Karpas-422 (cell line): ENCODE results near the gene APP. TPM values are rescaled to one million over a fixed set of nuclear protein-coding genes. Genes with fewer than 3 reads are reported as not detected.
A peak's percentile ranks its signal among the peaks of the same experiment; 100 is the strongest.

Experiments used
- DNase-seq: peaks from one replicate; pipeline ENCODE4 v3.0.0-alpha.2; 2015
- H2AFZ ChIP-seq: fragments of 200-600 bp; sonication (generic); 2 replicates; pipeline ENCODE4 v1.6.1; 2014; ENCODE audit warnings: antibody characterized with exemption, low read length, mixed read lengths
- H3K27ac ChIP-seq: fragments of 200-600 bp; sonication (generic); 2 replicates; pipeline ENCODE4 v1.5.1; 2014; ENCODE audit warnings: mild to moderate bottlenecking, low read length, moderate library complexity
- H3K27me3 ChIP-seq: fragments of 200-600 bp; sonication (generic); 2 replicates; pipeline ENCODE4 v1.6.1; 2014; ENCODE audit warnings: low read length, mixed read lengths
- H3K36me3 ChIP-seq: fragments of 200-600 bp; sonication (generic); 2 replicates; pipeline ENCODE4 v1.6.1; 2014; ENCODE audit warnings: low read length, mixed read lengths; ENCODE audit not compliant: insufficient read depth
- H3K4me1 ChIP-seq: fragments of 200-600 bp; sonication (generic); 2 replicates; pipeline ENCODE4 v1.6.1; 2014; ENCODE audit warnings: mild to moderate bottlenecking, low read length, mixed read lengths
- H3K4me2 ChIP-seq: fragments of 200-600 bp; sonication (generic); 2 replicates; pipeline ENCODE4 v1.6.1; 2014; ENCODE audit warnings: low read length, low read depth, mild to moderate bottlenecking; ENCODE audit not compliant: poor library complexity, severe bottlenecking
- H3K4me3 ChIP-seq: fragments of 200-600 bp; sonication (generic); 2 replicates; pipeline ENCODE4 v1.5.1; 2014; ENCODE audit warnings: mild to moderate bottlenecking, antibody characterized with exemption, low read length, mixed read lengths
- H3K79me2 ChIP-seq: fragments of 200-600 bp; sonication (generic); 2 replicates; pipeline ENCODE4 v1.6.1; 2014; ENCODE audit warnings: mild to moderate bottlenecking, low read length, mixed read lengths
- H3K9ac ChIP-seq: fragments of 200-600 bp; sonication (generic); 2 replicates; pipeline ENCODE4 v1.6.0; 2014; ENCODE audit warnings: low read length
- H3K9me2 ChIP-seq: fragments of 200-600 bp; sonication (generic), shearing (Covaris generic); replicated peaks from 2 replicates; pipeline ENCODE4 v1.6.0; 2014; ENCODE audit warnings: mild to moderate bottlenecking, low read length, moderate library complexity; ENCODE audit not compliant: insufficient read depth
- H3K9me3 ChIP-seq: fragments of 300-700, 200-600 bp; sonication (generic); 2 replicates; pipeline ENCODE4 v1.6.1; 2014; ENCODE audit warnings: low read length, mixed read lengths
- H4K20me1 ChIP-seq: fragments of 200-600 bp; sonication (generic); 2 replicates; pipeline ENCODE4 v1.6.1; 2014; ENCODE audit warnings: mild to moderate bottlenecking, antibody characterized with exemption, low read length, low read depth; ENCODE audit not compliant: insufficient read depth
- total RNA-seq: library from RNA; depleted of rRNA; stranded (reverse); fragments of >200 nt; shearing (Covaris generic); gene quantifications from 2 replicates; pipeline ENCODE4 v1.2.3, GENCODE V29; 2014; ENCODE audit warnings: low replicate concordance

The APP gene
- total RNA-seq, 1 experiment from 2014 or later: not detected

DNA sequence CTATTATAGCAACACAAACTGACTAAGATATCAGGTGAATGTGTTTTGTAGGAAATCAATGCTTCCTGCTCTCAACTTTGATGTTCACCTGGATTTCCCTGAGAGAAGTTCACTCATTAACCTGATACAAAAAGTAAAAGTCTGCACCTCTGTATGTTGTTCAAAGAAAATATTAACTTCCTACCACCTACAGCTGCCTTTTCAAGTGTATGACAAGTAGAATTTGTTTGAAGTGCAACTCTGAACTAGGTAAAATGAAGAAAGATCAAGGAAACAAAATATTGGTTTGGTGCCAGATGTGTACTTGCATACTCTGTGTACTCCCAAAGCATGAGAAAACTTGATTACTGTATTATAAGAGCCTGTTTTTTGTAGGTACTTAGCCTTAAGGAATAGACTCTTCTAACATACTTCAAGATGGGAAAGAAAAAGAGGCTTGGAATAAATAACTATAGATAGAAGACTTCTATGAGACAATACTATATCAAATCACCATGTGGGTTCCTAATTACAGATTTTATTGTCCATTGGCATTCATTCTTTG, 193.4 kb downstream of the APP start:
- H3K9me2 ChIP-seq: no peaks in the 10 kb centered on the region
- H2AFZ ChIP-seq: no peak overlapping the region

DNA sequence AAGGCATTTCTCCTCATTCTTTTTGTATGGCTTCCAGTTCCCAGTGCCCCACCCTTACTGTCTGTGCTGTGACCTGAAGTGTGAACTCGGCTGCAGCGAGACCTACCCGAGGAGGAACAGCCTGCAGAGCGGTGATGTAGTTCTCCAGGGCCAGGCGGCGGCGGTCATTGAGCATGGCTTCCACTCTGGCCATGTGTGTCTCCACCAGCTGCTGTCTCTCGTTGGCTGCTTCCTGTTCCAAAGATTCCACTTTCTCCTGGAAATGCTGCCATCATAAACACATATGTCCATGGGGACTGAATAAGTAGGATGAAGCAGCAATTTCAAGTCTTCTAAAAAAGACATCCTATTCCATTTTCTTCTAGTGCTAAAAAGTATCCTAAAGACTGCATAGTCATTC, 195.6 kb downstream of the APP start:
- Histone ChIP-seq H3K4me3 (no peak overlapping the region), H3K9me2 (no peaks in the 10 kb centered on the region), H3K4me1 (no peaks in the 10 kb centered on the region), H3K9me3 (no peaks in the 10 kb centered on the region), H3K36me3 (no peaks in the 10 kb centered on the region), H3K27me3 (no peaks in the 10 kb centered on the region), H4K20me1 (no peaks in the 10 kb centered on the region), H3K79me2 (no peaks in the 10 kb centered on the region), H3K27ac (no peak overlapping the region), H3K9ac (no peak overlapping the region), H2AFZ (no peak overlapping the region), H3K4me2 (no peak overlapping the region)
- no peak for DNase-seq

More for the DNA sequence above, 193.4 kb downstream of the APP start:
- no peaks in the 10 kb centered on the region for H3K4me1 ChIP-seq
- no peak overlapping the region for H3K4me3 ChIP-seq
- no peaks in the 10 kb centered on the region for H3K79me2 ChIP-seq
- H3K27ac ChIP-seq: no peak overlapping the region
- DNase-seq: no peak
- no peaks in the 10 kb centered on the region for H3K9me3 ChIP-seq
- H4K20me1 ChIP-seq: no peaks in the 10 kb centered on the region
- no peak overlapping the region for H3K4me2 ChIP-seq
- no peak overlapping the region for H3K9ac ChIP-seq
- H3K27me3 ChIP-seq: no peaks in the 10 kb centered on the region
- no peaks in the 10 kb centered on the region for H3K36me3 ChIP-seq

GRCh38 chr21:25970254-25970930, 200.2 kb downstream of the APP start:
- H2AFZ ChIP-seq: no peak overlapping the region

GRCh38 chr21:25967901-25968438, 202.6 kb downstream of the APP start:
- DNase-seq: peak; percentile 50
- H3K9me2 ChIP-seq: no peaks in the 10 kb centered on the region
- peak overlapping the region; percentile 49 for H3K9ac ChIP-seq
- H3K27ac ChIP-seq: peak overlapping the region; percentile 79
- no peaks in the 10 kb centered on the region for H3K27me3 ChIP-seq
- H4K20me1 ChIP-seq: no peaks in the 10 kb centered on the region
- H2AFZ ChIP-seq: peak overlapping the region; percentile 68
- H3K36me3 ChIP-seq: no peaks in the 10 kb centered on the region
- peak overlapping the region; percentile 60 for H3K4me2 ChIP-seq
- peak overlapping the region; percentile 39 for H3K4me3 ChIP-seq
- no peaks in the 10 kb centered on the region for H3K9me3 ChIP-seq
- peaks cover 29% of the 10 kb centered on the region for H3K4me1 ChIP-seq
- H3K79me2 ChIP-seq: no peaks in the 10 kb centered on the region

More at GRCh38 chr21:25970254-25970930, 200.2 kb downstream of the APP start:
- no peak overlapping the region for H3K4me2 ChIP-seq
- no peaks in the 10 kb centered on the region for H4K20me1 ChIP-seq
- no peaks in the 10 kb centered on the region for H3K79me2 ChIP-seq
- H3K27me3 ChIP-seq: no peaks in the 10 kb centered on the region
- no peaks in the 10 kb centered on the region for H3K9me3 ChIP-seq
- H3K36me3 ChIP-seq: no peaks in the 10 kb centered on the region
- H3K4me1 ChIP-seq: peaks cover 25% of the 10 kb centered on the region
- H3K9me2 ChIP-seq: no peaks in the 10 kb centered on the region
- H3K9ac ChIP-seq: no peak overlapping the region
- no peak overlapping the region for H3K27ac ChIP-seq
- no peak overlapping the region for H3K4me3 ChIP-seq
- no peak for DNase-seq

DNA sequence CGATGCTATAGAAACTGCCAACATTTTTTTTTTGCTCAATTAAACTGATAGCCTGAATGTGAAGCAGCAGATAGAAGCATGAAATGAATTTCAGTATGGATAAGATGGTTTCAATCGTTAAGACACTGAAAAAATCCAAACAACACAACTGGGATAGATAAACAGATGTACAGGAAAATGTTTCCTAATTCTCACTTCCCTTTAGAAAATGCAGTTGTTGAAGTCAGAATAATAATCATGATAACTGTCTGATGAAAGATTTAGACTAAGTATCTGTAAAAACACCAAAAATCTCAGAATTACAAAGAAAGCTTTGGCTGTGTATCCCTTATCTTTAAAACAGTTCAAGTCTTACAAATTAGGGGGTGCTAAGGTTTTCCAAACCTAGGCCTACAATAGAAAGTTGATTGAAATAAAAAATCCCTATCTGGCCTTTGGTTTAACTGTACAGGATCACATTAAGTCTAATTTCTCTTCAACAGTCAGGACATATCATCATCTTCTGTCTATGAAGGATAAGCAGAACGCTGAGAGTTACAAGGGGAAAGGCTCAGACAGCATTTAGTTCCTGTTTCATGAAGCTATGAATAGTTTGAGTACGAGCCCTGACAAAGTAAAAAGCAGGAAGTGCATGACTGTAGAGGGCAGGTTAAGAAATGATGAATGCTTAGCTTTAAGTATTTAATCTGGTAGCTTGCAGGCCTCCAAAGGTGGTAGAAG, 203.2 kb downstream of the APP start:
- Histone ChIP-seq H3K36me3 (no peaks in the 10 kb centered on the region), H3K4me3 (peak overlapping the region; percentile 39), H4K20me1 (no peaks in the 10 kb centered on the region), H3K27ac (peak overlapping the region; percentile 79), H3K9ac (peak overlapping the region; percentile 49), H3K27me3 (no peaks in the 10 kb centered on the region), H2AFZ (peak overlapping the region; percentile 68), H3K9me2 (no peaks in the 10 kb centered on the region), H3K9me3 (no peaks in the 10 kb centered on the region), H3K79me2 (no peaks in the 10 kb centered on the region), H3K4me2 (peak overlapping the region; percentile 60), H3K4me1 (peaks cover 31% of the 10 kb centered on the region)
- peak; percentile 90 for DNase-seq

- Histone ChIP-seq H3K9me2 (no peaks in the 10 kb centered on the region), H4K20me1 (no peaks in the 10 kb centered on the region), H3K79me2 (no peaks in the 10 kb centered on the region), H3K27ac (no peak overlapping the region), H3K36me3 (no peaks in the 10 kb centered on the region), H3K27me3 (no peaks in the 10 kb centered on the region), H3K4me2 (no peak overlapping the region), H3K4me1 (peaks cover 37% of the 10 kb centered on the region), H2AFZ (peak overlapping the region; percentile 72; the same call in 1 of the 2 replicates), H3K4me3 (no peak overlapping the region), H3K9me3 (no peaks in the 10 kb centered on the region), H3K9ac (no peak overlapping the region)
- no peak for DNase-seq
Measured at GRCh38 chr21:25965951-25966707, 204.4 kb downstream of the APP start.

GRCh38 chr21:25964926-25965325, 205.6 kb downstream of the APP start:
- no peaks in the 10 kb centered on the region for H3K36me3 ChIP-seq
- H3K9me3 ChIP-seq: no peaks in the 10 kb centered on the region
- no peaks in the 10 kb centered on the region for H3K9me2 ChIP-seq
- peaks cover 37% of the 10 kb centered on the region for H3K4me1 ChIP-seq
- H2AFZ ChIP-seq: 0 out of 2 replicates have a peak overlapping the region, but pooled peaks have one; percentile 18
- no peak overlapping the region for H3K4me2 ChIP-seq
- no peak overlapping the region for H3K4me3 ChIP-seq
- DNase-seq: no peak
- no peak overlapping the region for H3K9ac ChIP-seq
- H3K27me3 ChIP-seq: no peaks in the 10 kb centered on the region
- no peak overlapping the region for H3K27ac ChIP-seq
- H3K79me2 ChIP-seq: no peaks in the 10 kb centered on the region
- no peaks in the 10 kb centered on the region for H4K20me1 ChIP-seq
